Muscle layer of colon (tissue), 2 donors: ENCODE data around the gene RPN1.

Experiments
- H3K27ac ChIP-seq: one replicate; pipeline ENCODE4 v1.7.0; 2013; ENCODE audit warnings: low read depth, mild to moderate bottlenecking, low read length, moderate library complexity
- H3K27me3 ChIP-seq, 2 donors: one replicate each; pipeline ENCODE4 v1.7.0; 2013; ENCODE audit warnings: low read length in 2 of 2, mild to moderate bottlenecking in 2 of 2; ENCODE audit not compliant: insufficient read depth in 2 of 2, control insufficient read depth in 1 of 2
- H3K36me3 ChIP-seq: one replicate; pipeline ENCODE4 v1.7.0; 2013; ENCODE audit warnings: mild to moderate bottlenecking, low read length; ENCODE audit not compliant: insufficient read depth
- H3K4me1 ChIP-seq: one replicate; pipeline ENCODE4 v1.7.0; 2013; ENCODE audit warnings: mild to moderate bottlenecking, low read length; ENCODE audit not compliant: insufficient read depth
- H3K4me3 ChIP-seq, 2 donors: one replicate each; pipeline ENCODE4 v1.7.0; 2013; ENCODE audit warnings: low read length in 2 of 2, low read depth in 1 of 2, mild to moderate bottlenecking in 1 of 2, moderate library complexity in 1 of 2
- H3K9ac ChIP-seq: one replicate; pipeline ENCODE4 v1.7.0; 2013; ENCODE audit warnings: low read length
- H3K9me3 ChIP-seq: one replicate; pipeline ENCODE4 v1.7.0; 2013; ENCODE audit warnings: mild to moderate bottlenecking, low read length
- donor health status: abdominal sarcoma.
- donor health status: Adenocarcinoma of cecum.

The RPN1 gene

DNA sequence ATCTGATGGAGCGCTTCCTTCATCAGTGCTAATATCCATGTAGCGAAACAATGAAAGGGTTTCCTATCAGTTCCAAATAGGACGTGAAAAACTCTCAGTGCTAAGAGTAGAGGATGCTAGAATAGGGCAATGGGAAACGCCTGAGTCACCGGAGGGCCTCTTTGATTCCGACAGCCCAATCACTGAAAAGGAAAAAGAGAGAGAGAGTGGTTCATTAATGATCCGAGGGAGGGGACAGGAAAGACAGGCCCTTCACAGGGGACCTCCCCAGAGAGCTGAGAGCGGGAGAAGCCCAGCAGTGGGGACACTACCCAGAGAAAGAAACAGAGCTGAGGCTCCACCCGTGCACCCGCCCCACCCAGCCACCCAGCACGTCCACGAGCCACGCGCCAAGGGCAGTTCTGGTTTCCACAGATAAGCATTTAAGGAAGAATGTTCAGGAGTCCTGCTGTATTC lies 76.9 kb downstream of the RPN1 start:
- H3K27me3 ChIP-seq = peaks cover 0 to 6% of the 10 kb centered on the region in 2 donors
- H3K9me3 ChIP-seq = no peaks in the 10 kb centered on the region
- no peaks in the 10 kb centered on the region for H3K4me1 ChIP-seq
- no peaks in the 10 kb centered on the region for H3K36me3 ChIP-seq
- no peak overlapping the region for H3K9ac ChIP-seq
- no peak overlapping the region for H3K4me3 ChIP-seq
- H3K27ac ChIP-seq = no peak overlapping the region

GRCh38 chr3:128573160-128573559 lies 77.5 kb downstream of the RPN1 start:
- H3K9ac ChIP-seq = no peak overlapping the region
- peaks cover 0 to 6% of the 10 kb centered on the region in 2 donors for H3K27me3 ChIP-seq
- no peaks in the 10 kb centered on the region for H3K9me3 ChIP-seq
- no peaks in the 10 kb centered on the region for H3K36me3 ChIP-seq
- H3K27ac ChIP-seq = no peak overlapping the region
- H3K4me1 ChIP-seq = no peaks in the 10 kb centered on the region
- no peak overlapping the region for H3K4me3 ChIP-seq

DNA sequence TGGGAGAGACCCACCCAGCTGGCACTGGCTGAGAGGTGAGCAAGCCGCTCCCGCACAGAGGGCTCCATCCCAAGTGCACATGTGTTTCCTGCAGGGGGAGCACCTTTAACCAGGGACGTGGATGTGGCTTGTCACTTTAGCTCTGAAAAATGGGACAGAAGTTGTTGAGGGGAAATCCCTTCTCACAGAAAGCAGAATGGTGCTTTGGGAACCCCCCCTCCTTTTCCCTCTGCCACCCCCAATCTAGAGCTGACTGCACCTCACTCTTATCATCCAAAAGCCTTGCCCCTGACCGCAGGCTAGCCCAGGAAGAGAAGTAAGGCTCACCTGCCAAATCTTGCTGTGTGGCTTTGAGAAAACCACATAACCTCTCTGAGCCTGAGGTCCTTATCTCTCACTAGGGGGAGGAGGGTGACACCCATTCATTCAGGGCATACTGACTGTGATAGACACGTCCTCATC lies 77.9 kb downstream of the RPN1 start:
- Histone ChIP-seq H3K36me3 (no peaks in the 10 kb centered on the region), H3K4me1 (no peaks in the 10 kb centered on the region), H3K27ac (no peak overlapping the region), H3K9ac (no peak overlapping the region), H3K9me3 (no peaks in the 10 kb centered on the region), H3K27me3 (peaks cover 0 to 6% of the 10 kb centered on the region in 2 donors), H3K4me3 (no peak overlapping the region)

GRCh38 chr3:128572013-128572412 lies 78.6 kb downstream of the RPN1 start:
- Histone ChIP-seq H3K4me3 (no peak overlapping the region), H3K36me3 (no peaks in the 10 kb centered on the region), H3K9ac (no peak overlapping the region), H3K27ac (no peak overlapping the region), H3K27me3 (peaks cover 0 to 6% of the 10 kb centered on the region in 2 donors), H3K9me3 (no peaks in the 10 kb centered on the region), H3K4me1 (no peaks in the 10 kb centered on the region)
